Left ventricle myocardium inferior (tissue), 1 donor: ENCODE data around the gene SPRR3. TPM values are rescaled to one million over a fixed set of nuclear protein-coding genes. Genes with fewer than 3 reads are reported as not detected.

Experiments used
- DNase-seq: peaks from one replicate; pipeline ENCODE4 v3.0.0-alpha.2; 2020
- H3K27ac ChIP-seq: fragments of 200-600 bp; replicated peaks from 2 replicates; pipeline ENCODE4 v1.8.0; 2021
- H3K27me3 ChIP-seq: fragments of 200-600 bp; 2 replicates; pipeline ENCODE4 v1.8.0; 2021; ENCODE audit warnings: low read depth
- H3K36me3 ChIP-seq: fragments of 200-600 bp; 2 replicates; pipeline ENCODE4 v1.8.0; 2021
- H3K4me1 ChIP-seq: fragments of 200-600 bp; 2 replicates; pipeline ENCODE4 v1.8.0; 2021
- H3K4me3 ChIP-seq: fragments of 200-600 bp; 2 replicates; pipeline ENCODE4 v1.8.0; 2021; ENCODE audit warnings: mild to moderate bottlenecking, moderate library complexity
- H3K9me3 ChIP-seq: fragments of 200-600 bp; replicated peaks from 2 replicates; pipeline ENCODE4 v1.8.0; 2021
- CTCF ChIP-seq: fragments of 200-600 bp; IDR thresholded peaks from 2 replicates; pipeline ENCODE4 v1.8.0; 2021; ENCODE audit warnings: antibody characterized with exemption, mild to moderate bottlenecking, borderline replicate concordance
- intact Hi-C: fragments of 100-400 bp; cut with micrococcal nuclease; formaldehyde crosslinking; loops from one replicate; pipeline ENCODE4 v1.11.0; 2022
- long read RNA-seq: library from polyadenylated mRNA; unstranded; transcript quantifications from one replicate; pipeline ENCODE4 v2.0.0, GENCODE V29; 2021
- total RNA-seq: library from RNA; stranded (reverse); fragmentation: NEBNext Ultra II Directional; extraction: Animal tissue kit (Norgen Biotek cat#: 25700); gene quantifications from one replicate; pipeline ENCODE4 v1.2.1, GENCODE V29; 2021
- donor health status: DM: no; HTN: yes; CAD: no; lungs with severe emphysema.

Gene SPRR3, protein sequence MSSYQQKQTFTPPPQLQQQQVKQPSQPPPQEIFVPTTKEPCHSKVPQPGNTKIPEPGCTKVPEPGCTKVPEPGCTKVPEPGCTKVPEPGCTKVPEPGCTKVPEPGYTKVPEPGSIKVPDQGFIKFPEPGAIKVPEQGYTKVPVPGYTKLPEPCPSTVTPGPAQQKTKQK
- not detected for total RNA-seq
- long read RNA-seq: 0 reads

DNA sequence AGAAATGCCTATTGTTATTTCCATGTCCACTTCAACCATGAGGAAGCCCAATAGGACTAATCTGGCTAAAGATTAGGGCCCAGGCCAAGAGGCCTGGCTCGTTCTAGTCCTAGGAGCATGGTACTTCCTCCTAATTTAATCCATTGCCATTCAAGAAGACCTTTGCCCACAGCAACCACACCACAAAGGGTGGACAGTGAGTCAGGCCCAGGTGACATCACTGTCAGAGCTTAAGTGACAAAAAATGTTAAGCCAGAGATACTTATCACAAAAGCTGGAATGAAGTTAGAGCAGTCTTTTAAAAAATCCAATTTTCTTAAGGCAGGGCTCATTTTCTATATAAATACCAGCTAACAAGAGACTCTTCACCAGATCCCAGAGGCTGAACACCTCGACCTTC is at the start of gene SPRR3:
SPRR3 (plus strand) TSS at position 368 of the 400 bp plus-strand sequence. CDS start 1,272 bp downstream, outside the sequence.
- TF ChIP-seq CTCF: no peak

DNA sequence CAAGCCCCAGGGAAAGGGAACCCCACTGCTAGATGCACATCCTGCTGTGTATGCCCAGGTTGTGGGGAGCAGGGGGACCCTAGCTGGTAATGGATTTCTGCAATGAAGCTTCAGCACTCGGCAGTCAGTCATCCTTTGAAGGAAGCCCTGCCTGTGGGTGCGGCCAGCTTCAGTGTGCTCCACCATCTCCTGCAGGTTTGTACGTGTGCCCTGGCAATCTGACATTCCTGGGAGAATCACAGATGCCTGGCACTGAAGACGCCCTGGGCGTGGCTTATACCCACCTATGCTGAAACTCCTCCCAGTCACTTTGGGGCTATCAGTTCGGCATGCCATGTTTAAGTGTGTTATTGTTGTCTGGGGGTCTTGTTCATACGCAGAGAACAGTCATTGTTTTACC is 47.8 kb upstream of the SPRR3 start:
- Histone ChIP-seq H3K9me3 (no peaks in the 10 kb centered on the region), H3K27ac (no peak overlapping the region), H3K36me3 (no peaks in the 10 kb centered on the region), H3K27me3 (peaks cover 4% of the 10 kb centered on the region), H3K4me3 (no peak overlapping the region), H3K4me1 (no peaks in the 10 kb centered on the region)
- intact Hi-C loops: loop anchor here (2.0 kb wide), 1 partner anchor 29 kb away; no protein-coding TSS in a partner anchor
- TF ChIP-seq CTCF: no peak
- DNase-seq: no peak

More for the DNA sequence above, at the start of gene SPRR3:
- H3K9me3 ChIP-seq: peaks cover 7% of the 10 kb centered on the region
- intact Hi-C loops: no loop called here
- no peaks in the 10 kb centered on the region for H3K4me1 ChIP-seq
- DNase-seq: no peak
- H3K27me3 ChIP-seq: peaks cover 4% of the 10 kb centered on the region
- no peak within 1 kb of the TSS for H3K27ac ChIP-seq
- no peak within 1 kb of the TSS for H3K4me3 ChIP-seq
- H3K36me3 ChIP-seq: no peaks in the 10 kb centered on the region

DNA sequence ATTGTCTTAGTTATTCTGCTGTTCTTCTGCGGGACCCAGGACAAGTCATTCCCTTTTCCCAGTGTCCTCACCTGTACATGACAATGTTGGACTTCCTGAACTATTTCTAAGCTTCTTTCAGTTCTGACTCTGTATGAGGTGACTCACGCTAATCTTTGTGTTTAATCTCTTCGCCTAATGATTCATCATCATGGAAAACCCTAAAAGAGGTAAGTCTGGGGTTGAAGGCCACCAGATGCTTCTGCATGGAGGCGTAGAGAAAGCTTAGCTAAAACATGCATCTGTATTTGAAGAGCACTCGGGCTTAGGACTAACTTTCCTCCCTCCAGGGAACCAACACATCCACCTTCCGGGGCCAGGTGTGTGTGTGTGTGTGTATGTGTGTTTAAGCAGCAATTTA is 47.1 kb upstream of the SPRR3 start:
- intact Hi-C loops: no loop called here
- TF ChIP-seq CTCF: no peak

DNA sequence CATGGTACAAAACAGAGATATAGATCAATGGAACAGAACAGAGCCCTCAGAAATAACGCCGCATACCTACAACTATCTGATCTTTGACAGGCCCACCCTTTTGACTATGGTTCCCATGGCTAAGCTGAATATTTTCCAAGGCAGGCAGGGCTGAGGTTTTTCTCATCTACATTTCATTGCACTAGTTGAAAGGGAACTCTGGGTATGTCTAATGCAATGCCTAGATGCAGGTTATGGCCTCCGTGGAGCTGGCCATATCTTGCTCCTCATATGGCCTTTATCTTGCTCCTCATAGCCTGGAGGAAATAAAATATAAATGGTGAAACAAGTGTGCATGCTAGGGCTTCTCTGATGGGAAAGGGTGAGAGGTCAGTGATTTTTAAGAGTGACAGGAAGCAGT is 44.0 kb upstream of the SPRR3 start:
- no peaks in the 10 kb centered on the region for H3K4me1 ChIP-seq
- H3K9me3 ChIP-seq: no peaks in the 10 kb centered on the region
- no peak for DNase-seq
- H3K27ac ChIP-seq: no peak overlapping the region
- intact Hi-C loops: no loop called here
- no peaks in the 10 kb centered on the region for H3K36me3 ChIP-seq
- no peak for TF ChIP-seq CTCF
- no peaks in the 10 kb centered on the region for H3K27me3 ChIP-seq
- no peak overlapping the region for H3K4me3 ChIP-seq

More for the DNA sequence above, 47.1 kb upstream of the SPRR3 start:
- Histone ChIP-seq H3K4me3 (no peak overlapping the region), H3K27me3 (peaks cover 4% of the 10 kb centered on the region), H3K27ac (no peak overlapping the region), H3K9me3 (no peaks in the 10 kb centered on the region), H3K4me1 (no peaks in the 10 kb centered on the region), H3K36me3 (no peaks in the 10 kb centered on the region)
- DNase-seq: no peak

DNA sequence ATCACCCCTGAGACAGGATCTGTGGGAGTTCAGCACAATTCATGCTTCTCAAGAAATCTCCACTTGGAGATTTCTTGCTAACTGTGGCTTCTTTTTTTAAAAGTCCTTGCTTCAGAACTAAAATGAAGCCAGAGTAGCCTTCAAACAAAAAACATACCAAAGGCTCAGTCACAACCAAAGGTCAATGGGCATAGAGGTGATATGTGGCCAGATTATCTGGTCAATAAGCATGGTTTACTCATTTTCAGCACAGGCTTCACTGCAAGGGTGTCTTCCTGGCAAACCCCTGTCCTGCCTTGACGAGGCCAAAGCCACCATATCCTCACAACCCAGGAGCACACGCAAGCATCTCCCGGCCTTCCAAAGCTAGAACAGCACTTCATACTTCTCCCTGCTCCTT is 42.3 kb upstream of the SPRR3 start:
- no peaks in the 10 kb centered on the region for H3K4me1 ChIP-seq
- TF ChIP-seq CTCF: no peak
- H3K27ac ChIP-seq: no peak overlapping the region
- H3K4me3 ChIP-seq: no peak overlapping the region
- DNase-seq: no peak
- H3K27me3 ChIP-seq: no peaks in the 10 kb centered on the region
- no peaks in the 10 kb centered on the region for H3K36me3 ChIP-seq
- no peaks in the 10 kb centered on the region for H3K9me3 ChIP-seq
- intact Hi-C loops: no loop called here
